IPS-NIHi7 (cell line): ENCODE data around the gene ZNF724.

Experiments used
- DNase-seq: peaks from one replicate; pipeline ENCODE4 v3.0.0; 2012; ENCODE audit warnings: mixed read lengths; ENCODE audit errors: extremely low spot score

The ZNF724 gene

GRCh38 chr19:23241419-23241818 lies 8.8 kb downstream of the ZNF724 start:
- no peak for DNase-seq

- no peak for DNase-seq
Measured at GRCh38 chr19:23222998-23223652, 27.1 kb downstream of the ZNF724 start.

GRCh38 chr19:23203841-23204344 lies 46.3 kb downstream of the ZNF724 start:
- DNase-seq: peak; percentile 18

- no peak for DNase-seq
Measured at GRCh38 chr19:23190341-23190740, 59.9 kb downstream of the ZNF724 start.

GRCh38 chr19:23183251-23183650 lies 66.9 kb downstream of the ZNF724 start:
- DNase-seq: no peak
